ENCODE data around the gene PDE11A. TPM values are rescaled to one million over a fixed set of nuclear protein-coding genes. Genes with fewer than 3 reads are reported as not detected.

Gene PDE11A
- total RNA-seq, 4 donors from 2014 or later, result 1.7 TPM; not detected in 3

- Histone ChIP-seq H3K4me3 (no peak overlapping the region), H3K4me1 (peaks cover 0 to 22% (median 0%) of the 10 kb centered on the region in 4 donors), H3K27ac (peak overlapping the region in 1 of 4 donors; percentile 57), H3K9me3 (peaks cover 0 to 3% (median 0%) of the 10 kb centered on the region in 4 donors), H3K27me3 (no peaks in the 10 kb centered on the region), H3K36me3 (no peaks in the 10 kb centered on the region)
- DNase-seq (ENCODE audit: low spot score in 2 of 2), result no peak
- 74 to 75% methylated on average over 2 of the region's 2 CpGs for WGBS, 2 donors
- TF ChIP-seq, protein P1, sequence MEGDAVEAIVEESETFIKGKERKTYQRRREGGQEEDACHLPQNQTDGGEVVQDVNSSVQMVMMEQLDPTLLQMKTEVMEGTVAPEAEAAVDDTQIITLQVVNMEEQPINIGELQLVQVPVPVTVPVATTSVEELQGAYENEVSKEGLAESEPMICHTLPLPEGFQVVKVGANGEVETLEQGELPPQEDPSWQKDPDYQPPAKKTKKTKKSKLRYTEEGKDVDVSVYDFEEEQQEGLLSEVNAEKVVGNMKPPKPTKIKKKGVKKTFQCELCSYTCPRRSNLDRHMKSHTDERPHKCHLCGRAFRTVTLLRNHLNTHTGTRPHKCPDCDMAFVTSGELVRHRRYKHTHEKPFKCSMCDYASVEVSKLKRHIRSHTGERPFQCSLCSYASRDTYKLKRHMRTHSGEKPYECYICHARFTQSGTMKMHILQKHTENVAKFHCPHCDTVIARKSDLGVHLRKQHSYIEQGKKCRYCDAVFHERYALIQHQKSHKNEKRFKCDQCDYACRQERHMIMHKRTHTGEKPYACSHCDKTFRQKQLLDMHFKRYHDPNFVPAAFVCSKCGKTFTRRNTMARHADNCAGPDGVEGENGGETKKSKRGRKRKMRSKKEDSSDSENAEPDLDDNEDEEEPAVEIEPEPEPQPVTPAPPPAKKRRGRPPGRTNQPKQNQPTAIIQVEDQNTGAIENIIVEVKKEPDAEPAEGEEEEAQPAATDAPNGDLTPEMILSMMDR (IDR thresholded peaks at IDR 0.05), result no peak
- TF ChIP-seq EP300 (IDR thresholded peaks at IDR 0.05) (no peak), POLR2A (IDR thresholded peaks at IDR 0.05) (no peak)
Observed at GRCh38 chr2:177881921-177882320, 190.7 kb downstream of the PDE11A start.

GRCh38 chr2:177881008-177881747, 191.4 kb downstream of the PDE11A start:
- Histone ChIP-seq H3K36me3 (no peaks in the 10 kb centered on the region), H3K27me3 (no peaks in the 10 kb centered on the region), H3K4me1 (peaks cover 0 to 22% (median 0%) of the 10 kb centered on the region in 4 donors), H3K9me3 (peaks cover 0 to 3% (median 0%) of the 10 kb centered on the region in 4 donors), H3K4me3 (no peak overlapping the region), H3K27ac (peak overlapping the region in 1 of 4 donors; percentile 57)
- DNase-seq (ENCODE audit: low spot score in 2 of 2), result no peak
- no peak for TF ChIP-seq EP300 (IDR thresholded peaks at IDR 0.05)
- WGBS, 2 donors, result 81 to 84% methylated on average over 2 of the region's 2 CpGs

- Histone ChIP-seq H3K27ac (no peak overlapping the region), H3K9me3 (peaks cover 0 to 3% (median 0%) of the 10 kb centered on the region in 4 donors), H3K4me1 (peaks cover 0 to 22% (median 0%) of the 10 kb centered on the region in 4 donors), H3K36me3 (no peaks in the 10 kb centered on the region), H3K4me3 (no peak overlapping the region), H3K27me3 (no peaks in the 10 kb centered on the region)
- DNase-seq (ENCODE audit: low spot score in 2 of 2), result no peak
- TF ChIP-seq EP300 (IDR thresholded peaks at IDR 0.05) (no peak), POLR2A (IDR thresholded peaks at IDR 0.05) (no peak)
- TF ChIP-seq, protein P1 (IDR thresholded peaks at IDR 0.05), result no peak
- WGBS, 2 donors, result 94 to 100% methylated on average over 2 of the region's 2 CpGs
Observed at GRCh38 chr2:177880285-177880684, 192.3 kb downstream of the PDE11A start.

DNA sequence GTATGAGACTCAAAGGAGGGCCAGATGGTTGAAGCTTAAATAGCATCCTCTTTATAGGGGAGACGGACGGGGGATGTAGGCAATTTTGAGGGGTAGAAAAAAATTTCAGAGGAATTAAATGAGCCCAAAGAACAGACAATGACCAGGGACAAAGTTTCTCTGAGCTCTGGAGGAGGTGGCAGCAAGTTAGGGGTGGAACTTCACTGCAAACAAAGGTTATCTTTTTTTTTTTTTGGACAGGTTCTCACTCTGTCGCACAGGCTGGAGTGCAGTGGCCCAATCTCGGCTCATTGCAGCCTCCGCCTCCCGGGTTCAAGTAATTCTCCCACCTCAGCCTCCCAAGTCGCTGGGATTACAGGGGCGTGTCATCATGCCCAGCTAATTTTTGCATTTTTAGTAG, 195.6 kb downstream of the PDE11A start:
- Histone ChIP-seq H3K36me3 (no peaks in the 10 kb centered on the region), H3K4me1 (peaks cover 0 to 18% (median 0%) of the 10 kb centered on the region in 4 donors), H3K27me3 (no peaks in the 10 kb centered on the region), H3K27ac (no peak overlapping the region), H3K9me3 (peaks cover 0 to 3% (median 0%) of the 10 kb centered on the region in 4 donors), H3K4me3 (no peak overlapping the region)
- no peak for DNase-seq (ENCODE audit: low spot score in 2 of 2)
- TF ChIP-seq EP300 (IDR thresholded peaks at IDR 0.05) (no peak), POLR2A (IDR thresholded peaks at IDR 0.05) (no peak)
- TF ChIP-seq, protein P1 (IDR thresholded peaks at IDR 0.05), result no peak
- whole genome bisulfite sequencing, 2 donors, result 88 to 92% methylated on average over 8 of the region's 8 CpGs

DNA sequence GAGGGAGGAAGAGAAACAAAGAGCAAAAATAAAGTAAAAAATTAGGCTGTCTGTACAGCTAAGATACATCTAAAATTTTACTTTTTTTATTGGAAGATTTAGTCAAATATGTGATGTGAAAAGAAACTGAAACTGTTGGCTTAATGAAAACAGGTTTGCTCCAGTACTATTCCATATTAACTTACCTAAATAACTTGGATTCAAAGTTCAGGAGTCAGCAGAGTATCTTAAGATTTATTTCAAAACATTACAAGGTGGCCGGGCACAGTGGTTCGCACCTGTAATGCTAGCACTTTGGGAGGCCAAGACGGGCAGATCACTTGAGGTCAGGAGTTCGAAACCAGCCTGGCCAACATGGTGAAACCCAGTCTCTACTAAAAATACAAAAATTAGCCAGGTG, 197.9 kb downstream of the PDE11A start:
- Histone ChIP-seq H3K9me3 (no peaks in the 10 kb centered on the region), H3K27me3 (no peaks in the 10 kb centered on the region), H3K36me3 (no peaks in the 10 kb centered on the region), H3K4me1 (peaks cover 0 to 11% (median 0%) of the 10 kb centered on the region in 4 donors), H3K27ac (no peak overlapping the region), H3K4me3 (no peak overlapping the region)
- WGBS, 2 donors, result 91 to 96% methylated on average over 4 of the region's 4 CpGs
- TF ChIP-seq POLR2A (IDR thresholded peaks at IDR 0.05) (no peak), EP300 (IDR thresholded peaks at IDR 0.05) (no peak)
- TF ChIP-seq, protein P1 (IDR thresholded peaks at IDR 0.05), result no peak
- no peak for DNase-seq (ENCODE audit: low spot score in 2 of 2)

Data from tibial nerve (tissue), 4 donors.